Prostate gland (tissue), 2 donors: Measurements from ENCODE around the gene XIRP1. TPM values are rescaled to one million over a fixed set of nuclear protein-coding genes. Genes with fewer than 3 reads are reported as not detected.

Experiments
- DNase-seq: peaks from one replicate; pipeline ENCODE4 v3.0.0-alpha.2; 2019; ENCODE audit warnings: low spot score
- H3K27ac ChIP-seq, 2 donors: fragments of 200-600 bp; sonication (generic); 2 replicates each; pipeline ENCODE4 v1.5.1; 2017 to 2019
- H3K27me3 ChIP-seq: fragments of 200-600 bp; sonication (generic); replicated peaks from 2 replicates; pipeline ENCODE4 v1.5.1; 2019; ENCODE audit not compliant: insufficient read depth
- H3K36me3 ChIP-seq, 2 donors: fragments of 200-600 bp; sonication (generic); 1 replicate in 1 of 2; 2 replicates in 1 of 2; pipeline versions ENCODE4 v1.5.1 to v1.8.1; 2017 to 2019
- H3K4me1 ChIP-seq: fragments of 200-600 bp; sonication (generic); replicated peaks from 2 replicates; pipeline ENCODE4 v1.5.1; 2019
- H3K4me3 ChIP-seq, 2 donors: fragments of 200-600 bp; sonication (generic); 2 replicates each; pipeline ENCODE4 v1.5.1; 2017 to 2019
- H3K9me3 ChIP-seq: fragments of 200-600 bp; sonication (generic); 2 replicates; pipeline ENCODE4 v1.5.1; 2017
- CTCF ChIP-seq, 4 experiments: fragments of 200-600 bp in 2 of 4; fragments of 450-650 bp in 2 of 4; sonication (generic) in 2 of 4; IDR thresholded peaks; 1 replicate in 3 of 4; 2 replicates in 1 of 4; pipeline ENCODE4 v1.5.1; 2016 to 2019; ENCODE audit warnings: antibody characterized with exemption in 4 of 4, mild to moderate bottlenecking in 2 of 4, moderate library complexity in 2 of 4
- POLR2A ChIP-seq: fragments of 450-650 bp; IDR thresholded peaks from one replicate; pipeline ENCODE4 v1.6.1; 2016; ENCODE audit warnings: antibody characterized with exemption, mild to moderate bottlenecking
- POLR2AphosphoS5 ChIP-seq: sonication (generic); formaldehyde crosslinking; IDR thresholded peaks from one replicate; pipeline ENCODE4 v1.6.1; 2017; ENCODE audit warnings: antibody characterized with exemption
- WGBS: methylation state at CpG from one replicate; pipeline ENCODE4 v1.1.5; 2018; 5-methylcytosine and 5-hydroxymethylcytosine counted together
- intact Hi-C: fragments of 100-400 bp; cut with DNase I; formaldehyde crosslinking; loops from one replicate; pipeline ENCODE4 v1.14.2; 2022
- total RNA-seq, 2 donors: library from RNA; depleted of rRNA; stranded (reverse); fragments of >200 nt; gene quantifications; one replicate each; pipeline ENCODE4 v1.1.0, GENCODE V29; 2016

Gene XIRP1
- total RNA-seq, 2 donors from 2014 or later = 0.40 to 2.2 TPM

DNA sequence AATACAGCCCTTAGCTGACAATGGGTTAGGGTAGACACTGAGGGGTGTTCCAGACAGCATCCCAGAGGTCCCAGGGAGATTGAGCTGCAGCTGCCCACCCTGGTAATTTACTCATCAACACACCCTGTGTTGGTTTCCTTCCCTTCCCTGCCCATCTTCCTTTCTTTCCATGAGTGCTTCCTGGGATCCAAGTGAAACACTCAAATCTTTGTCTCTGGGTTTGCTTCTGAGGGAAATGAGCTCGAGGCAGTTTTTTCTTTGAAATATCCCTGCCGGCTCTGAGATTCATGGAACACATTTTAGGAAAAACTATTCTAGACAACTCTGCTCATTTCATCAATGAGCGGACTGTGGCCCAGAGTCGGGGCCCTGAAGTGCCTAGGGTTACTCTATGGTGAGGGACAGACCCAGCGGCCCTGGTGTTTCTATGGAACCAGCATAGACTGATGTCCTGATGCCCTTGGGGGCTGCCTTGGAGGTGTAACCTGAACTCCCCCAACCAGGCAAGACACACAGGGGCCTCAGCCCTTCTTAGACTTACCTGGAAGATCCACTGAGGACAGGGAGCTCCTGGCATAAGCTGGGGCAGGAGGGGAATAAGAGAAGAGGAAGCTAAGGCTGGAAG lies 24.1 kb downstream of the XIRP1 start:
- WGBS = 87% methylated on average over 5 of the region's 5 CpGs
- intact Hi-C loops = no loop called here
- TF ChIP-seq POLR2AphosphoS5 (no peak), POLR2A (no peak), CTCF (IDR thresholded peaks at IDR 0.05) (no peak)
- Histone ChIP-seq H3K27me3 (no peaks in the 10 kb centered on the region), H3K9me3 (no peaks in the 10 kb centered on the region), H3K4me1 (no peaks in the 10 kb centered on the region), H3K27ac (no peak overlapping the region), H3K36me3 (no peaks in the 10 kb centered on the region), H3K4me3 (no peak overlapping the region)
- DNase-seq = no peak

DNA sequence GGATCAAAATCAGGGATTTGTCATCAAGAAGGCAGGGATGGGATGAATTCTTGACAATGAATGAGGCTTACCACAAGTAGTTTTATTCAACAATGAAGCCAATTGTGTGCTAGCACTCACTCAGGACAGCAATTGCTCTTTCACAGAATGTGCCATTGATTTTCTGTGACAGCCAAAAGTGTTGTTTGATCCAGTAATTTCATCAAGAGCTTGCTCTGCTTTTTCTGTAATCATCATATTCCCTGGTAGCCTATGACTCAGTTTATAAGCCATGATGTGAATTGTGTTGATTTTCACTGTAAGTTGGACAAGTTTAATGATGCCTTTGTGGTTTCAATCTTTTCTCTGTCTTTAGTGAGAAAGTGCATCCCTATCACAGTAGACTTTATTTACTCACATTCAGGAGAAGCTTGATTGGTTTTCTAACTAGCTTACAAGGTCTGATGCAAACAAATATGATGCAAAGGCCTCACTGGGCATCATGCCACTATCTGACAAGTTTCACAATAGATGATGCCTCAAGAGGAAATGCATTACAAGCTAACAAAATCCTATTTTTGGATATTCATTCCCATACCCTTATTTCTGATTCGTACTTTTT lies 25.4 kb downstream of the XIRP1 start:
- Histone ChIP-seq H3K4me1 (no peaks in the 10 kb centered on the region), H3K27ac (no peak overlapping the region), H3K4me3 (no peak overlapping the region), H3K27me3 (no peaks in the 10 kb centered on the region), H3K9me3 (no peaks in the 10 kb centered on the region), H3K36me3 (no peaks in the 10 kb centered on the region)
- WGBS = 65% methylated on average over 1 of the region's 1 CpG
- TF ChIP-seq CTCF (IDR thresholded peaks at IDR 0.05) (no peak), POLR2AphosphoS5 (peak; percentile 61)
- peak; percentile 58 for DNase-seq
- intact Hi-C loops = no loop called here

DNA sequence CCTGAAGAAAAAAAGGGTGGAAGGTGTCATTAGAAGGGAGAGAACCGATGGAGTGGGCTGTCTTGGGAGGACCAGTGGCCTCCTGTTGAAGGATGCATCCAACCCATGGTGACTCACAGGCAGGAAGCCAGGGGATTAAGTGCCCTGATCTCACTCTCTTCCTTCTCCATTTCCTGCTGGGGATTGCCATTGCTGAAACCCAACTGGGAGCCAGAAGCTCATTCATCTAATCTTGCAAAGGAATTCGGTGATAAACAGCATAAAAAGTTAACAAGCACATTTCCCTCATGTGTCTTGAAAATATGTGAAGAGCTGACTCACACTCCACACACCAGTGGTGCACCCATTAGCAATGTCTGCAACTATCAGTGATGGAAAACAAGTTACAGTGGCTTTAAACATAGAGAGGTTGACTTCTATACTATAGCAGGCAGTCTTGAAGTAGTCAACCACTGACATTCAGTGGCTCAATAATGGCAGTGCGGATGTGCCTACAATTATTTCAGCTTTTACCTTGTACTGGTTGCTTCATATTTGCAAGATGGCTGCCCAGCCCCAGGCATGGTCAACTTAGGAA lies 26.2 kb downstream of the XIRP1 start:
- no peaks in the 10 kb centered on the region for H3K27me3 ChIP-seq
- H3K4me1 ChIP-seq = no peaks in the 10 kb centered on the region
- H3K4me3 ChIP-seq = no peak overlapping the region
- WGBS = 59% methylated on average over 3 of the region's 3 CpGs
- H3K27ac ChIP-seq = no peak overlapping the region
- H3K9me3 ChIP-seq = no peaks in the 10 kb centered on the region
- intact Hi-C loops = no loop called here
- TF ChIP-seq POLR2A = no peak
- TF ChIP-seq POLR2AphosphoS5 = no peak
- TF ChIP-seq CTCF (IDR thresholded peaks at IDR 0.05) = no peak
- no peaks in the 10 kb centered on the region for H3K36me3 ChIP-seq
- DNase-seq = no peak

GRCh38 chr3:39165518-39165917 lies 26.9 kb downstream of the XIRP1 start:
- 81% methylated on average over 1 of the region's 1 CpG for WGBS
- no peaks in the 10 kb centered on the region for H3K27me3 ChIP-seq
- TF ChIP-seq POLR2A (no peak), POLR2AphosphoS5 (no peak), CTCF (IDR thresholded peaks at IDR 0.05) (no peak)
- no peak overlapping the region for H3K4me3 ChIP-seq
- no peaks in the 10 kb centered on the region for H3K9me3 ChIP-seq
- intact Hi-C loops = no loop called here
- H3K4me1 ChIP-seq = peaks cover 6% of the 10 kb centered on the region
- no peak overlapping the region for H3K27ac ChIP-seq
- no peak for DNase-seq
- H3K36me3 ChIP-seq = no peaks in the 10 kb centered on the region

DNA sequence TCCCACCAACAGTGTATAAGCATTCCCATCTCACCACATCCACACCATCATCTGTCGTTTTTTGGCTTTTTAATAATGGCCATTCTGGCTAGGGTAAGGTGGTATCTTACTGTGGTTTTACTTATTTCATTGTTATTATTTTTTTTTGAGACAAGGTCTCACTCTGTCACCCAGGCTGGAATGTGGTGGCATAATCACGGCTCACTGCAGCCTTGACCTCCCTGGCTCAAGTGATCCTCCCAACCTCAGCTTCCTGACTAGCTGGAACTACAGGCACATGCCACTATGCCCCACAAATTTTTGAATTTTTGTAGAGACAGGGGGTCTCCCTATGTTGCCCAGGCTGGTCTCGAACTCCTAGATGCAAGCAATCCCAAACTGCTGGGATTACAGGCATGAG lies 28.0 kb downstream of the XIRP1 start:
- Histone ChIP-seq H3K4me3 (no peak overlapping the region), H3K27ac (no peak overlapping the region), H3K9me3 (no peaks in the 10 kb centered on the region), H3K27me3 (no peaks in the 10 kb centered on the region), H3K36me3 (no peaks in the 10 kb centered on the region), H3K4me1 (peaks cover 6% of the 10 kb centered on the region)
- TF ChIP-seq POLR2A (no peak), POLR2AphosphoS5 (no peak), CTCF (IDR thresholded peaks at IDR 0.05) (no peak)
- intact Hi-C loops = no loop called here
- no peak for DNase-seq
- 91% methylated on average over 3 of the region's 3 CpGs for WGBS
